ENCODE results near the gene ADGRE2.
"Not testable (repeated sequence)": the region's sequence is repeated elsewhere in the genome, so short reads cannot be mapped to it uniquely, and the experiment has no call there.

ADGRE2 gene

GRCh38 chr19:14779151-14779550 lies 791 bp upstream of the ADGRE2 start:
- DNase-seq (ENCODE audit: low read depth), result no peak

DNA sequence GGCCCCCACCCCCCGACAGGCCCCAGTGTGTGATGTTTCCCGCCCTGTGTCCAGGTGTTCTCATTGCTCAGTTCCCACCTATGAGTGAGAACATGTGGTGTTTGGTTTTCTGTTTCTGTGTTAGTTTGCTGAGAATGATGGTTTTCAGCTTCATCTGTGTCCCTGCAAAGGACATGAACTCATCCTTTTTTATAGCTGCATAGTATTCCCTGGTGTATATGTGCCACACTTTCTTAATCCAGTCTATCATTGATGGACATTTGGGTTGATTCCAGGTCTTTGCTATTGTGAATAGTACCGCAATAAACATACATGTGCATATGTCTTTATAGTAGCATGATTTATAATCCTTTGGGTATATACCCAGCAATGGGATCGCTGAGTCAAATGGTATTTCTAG lies 715 bp downstream of the ADGRE2 start:
- DNase-seq (ENCODE audit: low read depth), result not testable (repeated sequence)

- DNase-seq (ENCODE audit: low read depth), result no peak
These were observed 2.3 kb downstream of the ADGRE2 start for GRCh38 chr19:14775869-14776586.

DNA sequence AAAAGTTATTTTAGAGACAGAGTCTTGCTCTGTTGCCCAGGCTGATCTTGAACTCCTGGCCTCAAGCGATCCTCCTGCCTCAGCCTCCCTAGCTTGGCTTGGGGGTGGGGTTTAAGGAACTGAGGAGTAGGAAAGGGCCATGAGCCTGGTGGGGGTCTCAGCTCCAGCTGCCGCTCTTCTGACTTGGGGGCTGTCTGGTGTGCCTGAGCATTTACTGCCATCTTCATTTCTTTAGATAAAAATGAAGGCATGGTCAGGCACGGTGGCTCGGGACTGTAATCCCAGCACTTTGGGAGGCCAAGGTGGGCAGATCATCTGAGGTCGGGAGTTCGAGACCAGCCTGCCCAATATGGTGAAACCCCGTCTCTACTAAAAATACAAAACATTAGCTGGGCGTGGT lies 3.0 kb downstream of the ADGRE2 start:
- not testable (repeated sequence) for DNase-seq (ENCODE audit: low read depth)

DNA sequence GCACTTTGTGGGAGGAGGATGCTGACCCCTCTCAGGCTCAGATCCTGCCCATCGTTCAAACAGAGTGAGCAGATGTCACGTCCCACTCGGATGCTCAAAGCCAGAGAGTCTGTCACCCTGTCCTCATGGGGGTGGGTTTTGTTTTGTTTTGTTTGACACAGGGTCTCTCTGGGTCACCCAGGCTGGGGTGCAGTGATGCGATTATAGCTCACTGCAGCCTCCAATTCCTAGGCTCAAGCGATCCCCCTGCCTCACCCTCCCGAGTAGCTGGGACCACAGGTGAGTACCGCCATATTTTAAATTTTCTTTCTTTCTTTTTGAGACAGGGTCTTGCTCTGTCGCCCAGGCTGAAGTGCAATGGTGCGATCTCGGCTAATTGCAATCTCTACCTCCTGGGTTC lies 4.0 kb downstream of the ADGRE2 start:
- DNase-seq (ENCODE audit: low read depth), result no peak

DNA sequence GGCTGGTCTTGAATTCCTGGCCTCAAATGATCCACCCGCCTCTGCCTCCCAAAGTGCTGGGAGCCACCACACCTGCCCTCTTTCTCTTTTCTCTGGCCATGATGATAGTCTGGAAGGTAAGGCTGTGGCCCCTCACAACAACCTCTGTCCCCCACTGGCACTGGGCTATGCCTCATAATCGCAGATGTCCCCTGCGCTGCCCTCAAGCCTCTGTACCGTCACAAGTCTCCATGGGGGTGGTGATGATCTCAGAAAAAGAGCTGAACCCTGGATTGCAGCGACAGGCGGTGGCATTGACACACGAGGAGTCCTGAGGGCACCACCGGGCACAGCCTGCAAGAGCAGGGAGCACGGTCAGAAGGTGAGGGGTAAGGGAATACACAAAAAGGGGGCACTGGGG lies 4.6 kb downstream of the ADGRE2 start:
- DNase-seq (ENCODE audit: low read depth), result not testable (repeated sequence)

- DNase-seq (ENCODE audit: low read depth), result no peak
These were observed 5.4 kb downstream of the ADGRE2 start for GRCh38 chr19:14772995-14773394.

- no peak for DNase-seq (ENCODE audit: low read depth)
These were observed 5.9 kb downstream of the ADGRE2 start for GRCh38 chr19:14772467-14772866.

GRCh38 chr19:14770944-14771839 lies 7.2 kb downstream of the ADGRE2 start:
- DNase-seq (ENCODE audit: low read depth), result no peak

GRCh38 chr19:14770136-14770535 lies 8.2 kb downstream of the ADGRE2 start:
- DNase-seq (ENCODE audit: low read depth), result no peak

DNA sequence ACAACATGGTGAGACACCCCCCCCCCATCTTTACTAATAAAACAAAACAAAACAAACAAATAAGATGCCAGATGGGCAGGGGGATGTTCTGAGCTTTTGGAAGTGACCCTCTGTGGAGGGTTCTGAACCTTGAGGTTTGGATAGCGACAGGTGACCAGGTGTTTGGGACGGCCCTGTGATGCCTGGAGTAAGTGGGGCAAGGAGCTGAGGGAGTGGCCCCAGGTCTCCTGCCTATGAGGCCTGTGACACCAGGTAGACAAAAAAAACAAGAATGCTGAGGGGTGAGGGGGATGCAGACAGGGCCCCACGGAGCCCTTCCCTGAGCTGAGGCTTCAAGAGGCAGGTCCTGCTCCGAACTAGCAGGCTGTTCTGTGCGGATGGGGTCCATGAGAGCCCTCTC lies 9.2 kb downstream of the ADGRE2 start:
- no peak for DNase-seq (ENCODE audit: low read depth)

DNA sequence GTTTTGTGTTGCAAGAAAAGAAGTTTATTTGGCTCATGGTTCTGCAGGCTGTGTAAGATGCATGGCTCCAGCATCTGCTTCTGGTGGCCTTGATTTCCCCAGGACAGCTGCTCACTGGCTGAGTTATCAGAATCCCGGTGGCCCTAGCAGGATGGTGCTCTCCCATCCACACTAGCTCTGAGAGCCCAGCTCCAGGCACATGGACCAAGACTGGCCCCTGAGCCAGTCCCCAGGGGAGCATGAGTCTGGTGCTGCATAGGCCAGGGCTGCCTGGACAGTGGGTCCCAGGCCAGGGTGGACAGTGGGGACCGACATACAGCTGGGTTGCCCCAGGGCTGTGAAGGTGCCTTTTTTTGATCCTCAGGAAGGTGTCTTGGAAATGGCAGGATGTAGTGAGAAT lies 10.4 kb downstream of the ADGRE2 start:
- no peak for DNase-seq (ENCODE audit: low read depth)

DNA sequence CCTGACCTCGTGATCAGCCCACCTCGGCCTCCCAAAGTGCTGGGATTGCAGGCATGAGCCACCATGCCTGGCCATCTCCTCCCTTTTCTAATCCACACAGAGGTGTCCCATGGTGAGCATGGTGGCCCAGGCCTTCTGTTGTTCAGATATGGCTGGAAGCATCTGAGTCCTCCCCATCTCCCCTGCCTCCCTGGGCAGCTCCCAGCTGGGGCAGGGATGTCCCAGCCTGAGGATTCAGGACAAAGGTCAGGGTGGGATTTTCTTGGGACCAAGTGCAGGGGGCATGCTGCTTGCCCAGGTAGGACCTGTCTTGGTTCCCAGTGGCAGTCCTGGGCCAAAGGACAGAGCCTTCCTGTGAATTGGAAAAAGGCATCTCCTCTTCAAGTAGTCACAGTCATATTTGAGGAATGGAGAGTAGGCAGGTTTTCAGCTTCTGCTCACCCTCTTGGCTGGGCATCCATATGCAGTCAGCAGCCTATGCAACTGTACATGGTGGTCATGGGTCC lies 10.8 kb downstream of the ADGRE2 start:
- DNase-seq (ENCODE audit: low read depth), result no peak

- DNase-seq (ENCODE audit: low read depth), result not testable (repeated sequence)
These were observed 12.5 kb downstream of the ADGRE2 start for GRCh38 chr19:14765841-14766240.

GRCh38 chr19:14765403-14765802 lies 13.0 kb downstream of the ADGRE2 start:
- not testable (repeated sequence) for DNase-seq (ENCODE audit: low read depth)

GRCh38 chr19:14764401-14764800 lies 14.0 kb downstream of the ADGRE2 start:
- DNase-seq (ENCODE audit: low read depth), result no peak

DNA sequence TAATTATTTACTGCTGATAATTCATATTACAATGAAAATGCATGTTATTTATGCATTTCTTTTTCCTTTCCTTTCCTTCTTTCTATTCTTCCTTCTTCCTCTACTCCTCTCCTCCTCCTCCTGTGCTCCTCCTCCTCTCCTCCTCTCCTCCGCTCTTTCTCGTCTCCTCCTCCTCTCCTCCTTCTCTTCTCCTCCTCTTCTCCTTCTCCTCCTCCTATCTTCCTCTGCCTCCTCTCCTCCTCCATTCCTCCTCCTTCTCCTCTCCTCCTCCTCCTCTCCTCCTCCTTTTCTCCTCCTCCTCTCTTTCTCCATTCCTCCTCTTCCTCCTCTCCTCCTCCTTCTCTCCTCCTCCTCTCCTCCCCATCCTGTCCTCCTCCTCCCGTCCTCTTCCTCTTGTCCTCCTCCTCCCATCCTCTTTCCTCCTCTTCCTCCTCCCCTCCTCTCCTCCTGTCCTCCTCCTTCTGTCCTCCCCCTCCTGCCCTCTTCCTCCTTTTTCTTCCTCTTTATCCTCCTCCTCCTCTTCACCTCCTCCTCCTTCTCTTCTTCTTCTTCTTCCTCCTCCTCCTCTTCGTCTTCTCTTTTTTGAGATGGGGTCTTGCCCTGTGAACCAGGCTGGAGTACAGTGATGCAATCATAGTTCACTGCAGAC lies 14.7 kb downstream of the ADGRE2 start:
- no peak for DNase-seq (ENCODE audit: low read depth)

GRCh38 chr19:14762111-14762510 lies 16.2 kb downstream of the ADGRE2 start:
- no peak for DNase-seq (ENCODE audit: low read depth)

GRCh38 chr19:14761607-14762006 lies 16.8 kb downstream of the ADGRE2 start:
- no peak for DNase-seq (ENCODE audit: low read depth)

- no peak for DNase-seq (ENCODE audit: low read depth)
These were observed 19.5 kb downstream of the ADGRE2 start for GRCh38 chr19:14758816-14759215.

- DNase-seq (ENCODE audit: low read depth), result no peak
These were observed 29.8 kb downstream of the ADGRE2 start for GRCh38 chr19:14748601-14749000.

DNA sequence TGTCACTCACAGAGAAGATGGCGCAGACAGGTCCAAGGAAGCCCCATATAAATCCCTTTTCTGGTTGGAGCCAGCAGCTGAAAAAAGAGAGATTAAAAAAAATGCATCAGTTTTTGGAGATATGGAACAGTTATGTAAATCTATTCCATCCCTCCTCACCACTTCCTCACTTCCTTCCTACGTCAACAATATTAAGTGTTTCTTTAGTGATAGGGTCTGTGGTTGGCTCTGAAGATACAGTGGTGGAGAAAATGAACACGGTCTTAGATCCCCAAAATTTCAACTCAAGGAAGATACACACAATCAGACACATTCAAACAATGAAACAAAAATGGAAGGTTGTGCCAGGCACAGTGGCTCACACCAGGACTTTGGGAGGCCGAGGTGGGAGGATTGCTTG lies 31.5 kb downstream of the ADGRE2 start:
- DNase-seq (ENCODE audit: low read depth), result no peak

DNA sequence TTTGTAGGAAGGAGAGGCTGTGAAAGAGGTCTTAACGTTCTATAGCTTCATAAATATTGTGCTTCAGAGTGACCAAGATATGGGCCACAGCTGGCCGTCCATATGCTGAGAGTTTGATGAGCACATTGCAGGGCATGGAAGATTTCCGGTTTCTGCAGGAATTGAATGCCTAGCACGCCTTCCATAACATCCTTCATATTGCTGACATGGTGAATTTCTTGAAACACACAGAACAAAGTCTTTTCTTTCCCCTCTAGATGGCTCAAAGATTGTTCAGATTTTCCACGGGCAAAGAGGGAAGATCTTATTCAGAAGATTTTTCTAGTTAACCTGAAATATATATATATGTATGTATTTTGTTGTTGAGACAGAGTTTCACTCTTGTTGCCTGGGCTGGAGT lies 42.4 kb downstream of the ADGRE2 start:
- DNase-seq (ENCODE audit: low read depth), result no peak
